ENCODE results near the gene ST3GAL4. TPM values are rescaled to one million over a fixed set of nuclear protein-coding genes. Genes with fewer than 3 reads are reported as not detected.

The ST3GAL4 gene
- total RNA-seq, 1 experiment from 2014 or later: 17.3 TPM

DNA sequence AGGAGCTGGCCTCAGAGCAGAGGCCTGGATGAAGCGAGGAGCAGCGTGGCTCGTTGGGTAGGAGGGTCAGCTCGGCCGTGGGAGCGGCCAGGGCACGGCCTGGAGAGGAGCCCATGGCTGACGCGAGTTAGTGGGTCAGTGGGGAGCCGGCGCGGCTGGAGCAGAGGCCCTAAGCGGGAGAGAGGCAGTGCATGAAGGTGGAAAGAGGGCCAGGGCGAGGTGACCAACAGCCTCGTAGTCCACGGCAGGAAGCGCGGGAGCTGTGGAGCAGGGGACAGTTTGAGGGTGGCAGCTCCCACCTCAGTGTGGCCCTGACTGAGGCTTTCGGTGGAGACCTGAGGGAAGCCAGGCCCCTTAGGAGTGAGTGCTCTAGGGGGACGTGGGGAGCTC lies 27.5 kb upstream of the ST3GAL4 start (continued):
- TF ChIP-seq RORB (CRISPR knock-in tag; IDR thresholded peaks at IDR 0.05): no peak

DNA sequence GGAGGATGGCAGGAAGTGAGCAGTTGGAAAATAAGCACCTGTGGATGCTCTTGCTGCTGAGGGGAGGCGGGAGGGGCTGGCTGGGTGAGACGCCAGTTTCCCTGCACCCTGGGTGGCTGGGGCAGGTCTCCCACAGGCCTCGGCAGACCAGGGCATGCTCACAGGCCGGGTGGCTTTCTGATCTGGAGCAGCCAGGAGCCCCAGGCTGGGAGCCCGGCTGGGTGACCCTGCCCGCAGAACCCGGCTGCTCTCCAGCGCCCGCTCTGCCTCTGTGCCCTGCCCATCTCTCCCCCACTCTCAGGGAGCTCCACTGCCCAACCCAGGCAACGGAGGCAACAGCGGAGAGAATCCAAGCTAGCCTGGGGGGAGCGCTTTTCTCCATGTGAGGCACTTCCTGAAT lies 27.0 kb upstream of the ST3GAL4 start:
- H3K4me3 Mint-ChIP-seq: no peak overlapping the region
- peaks cover 10% of the 10 kb centered on the region; the same call in 1 of the 2 replicates for H3K36me3 Mint-ChIP-seq
- no peaks in the 10 kb centered on the region for H3K9me3 Mint-ChIP-seq
- ATAC-seq: peak; percentile 46; the same call in 1 of the 2 replicates
- ChIA-PET POLR2A (no interaction called here), CTCF (interaction anchor here (0.9 to 1.4 kb wide), 6 partner anchors 9 to 152 kb away, joined by 3 read pairs; no protein-coding TSS in a partner anchor)
- no peaks in the 10 kb centered on the region for H3K27me3 Mint-ChIP-seq (ENCODE audit: low read depth)
- peaks cover 15% of the 10 kb centered on the region for H3K4me1 Mint-ChIP-seq
- H3K27ac Mint-ChIP-seq: peak overlapping the region; percentile 24
- TF ChIP-seq, protein P1, sequence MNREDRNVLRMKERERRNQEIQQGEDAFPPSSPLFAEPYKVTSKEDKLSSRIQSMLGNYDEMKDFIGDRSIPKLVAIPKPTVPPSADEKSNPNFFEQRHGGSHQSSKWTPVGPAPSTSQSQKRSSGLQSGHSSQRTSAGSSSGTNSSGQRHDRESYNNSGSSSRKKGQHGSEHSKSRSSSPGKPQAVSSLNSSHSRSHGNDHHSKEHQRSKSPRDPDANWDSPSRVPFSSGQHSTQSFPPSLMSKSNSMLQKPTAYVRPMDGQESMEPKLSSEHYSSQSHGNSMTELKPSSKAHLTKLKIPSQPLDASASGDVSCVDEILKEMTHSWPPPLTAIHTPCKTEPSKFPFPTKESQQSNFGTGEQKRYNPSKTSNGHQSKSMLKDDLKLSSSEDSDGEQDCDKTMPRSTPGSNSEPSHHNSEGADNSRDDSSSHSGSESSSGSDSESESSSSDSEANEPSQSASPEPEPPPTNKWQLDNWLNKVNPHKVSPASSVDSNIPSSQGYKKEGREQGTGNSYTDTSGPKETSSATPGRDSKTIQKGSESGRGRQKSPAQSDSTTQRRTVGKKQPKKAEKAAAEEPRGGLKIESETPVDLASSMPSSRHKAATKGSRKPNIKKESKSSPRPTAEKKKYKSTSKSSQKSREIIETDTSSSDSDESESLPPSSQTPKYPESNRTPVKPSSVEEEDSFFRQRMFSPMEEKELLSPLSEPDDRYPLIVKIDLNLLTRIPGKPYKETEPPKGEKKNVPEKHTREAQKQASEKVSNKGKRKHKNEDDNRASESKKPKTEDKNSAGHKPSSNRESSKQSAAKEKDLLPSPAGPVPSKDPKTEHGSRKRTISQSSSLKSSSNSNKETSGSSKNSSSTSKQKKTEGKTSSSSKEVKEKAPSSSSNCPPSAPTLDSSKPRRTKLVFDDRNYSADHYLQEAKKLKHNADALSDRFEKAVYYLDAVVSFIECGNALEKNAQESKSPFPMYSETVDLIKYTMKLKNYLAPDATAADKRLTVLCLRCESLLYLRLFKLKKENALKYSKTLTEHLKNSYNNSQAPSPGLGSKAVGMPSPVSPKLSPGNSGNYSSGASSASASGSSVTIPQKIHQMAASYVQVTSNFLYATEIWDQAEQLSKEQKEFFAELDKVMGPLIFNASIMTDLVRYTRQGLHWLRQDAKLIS (CRISPR knock-in tag; IDR thresholded peaks at IDR 0.05; ENCODE audit: borderline replicate concordance): no peak
- TF ChIP-seq TEAD4 (CRISPR knock-in tag; IDR thresholded peaks at IDR 0.05): no peak
- TF ChIP-seq ZNF423 (CRISPR knock-in tag; IDR thresholded peaks at IDR 0.05): no peak
- no peak for DNase-seq (ENCODE audit: low spot score)

DNA sequence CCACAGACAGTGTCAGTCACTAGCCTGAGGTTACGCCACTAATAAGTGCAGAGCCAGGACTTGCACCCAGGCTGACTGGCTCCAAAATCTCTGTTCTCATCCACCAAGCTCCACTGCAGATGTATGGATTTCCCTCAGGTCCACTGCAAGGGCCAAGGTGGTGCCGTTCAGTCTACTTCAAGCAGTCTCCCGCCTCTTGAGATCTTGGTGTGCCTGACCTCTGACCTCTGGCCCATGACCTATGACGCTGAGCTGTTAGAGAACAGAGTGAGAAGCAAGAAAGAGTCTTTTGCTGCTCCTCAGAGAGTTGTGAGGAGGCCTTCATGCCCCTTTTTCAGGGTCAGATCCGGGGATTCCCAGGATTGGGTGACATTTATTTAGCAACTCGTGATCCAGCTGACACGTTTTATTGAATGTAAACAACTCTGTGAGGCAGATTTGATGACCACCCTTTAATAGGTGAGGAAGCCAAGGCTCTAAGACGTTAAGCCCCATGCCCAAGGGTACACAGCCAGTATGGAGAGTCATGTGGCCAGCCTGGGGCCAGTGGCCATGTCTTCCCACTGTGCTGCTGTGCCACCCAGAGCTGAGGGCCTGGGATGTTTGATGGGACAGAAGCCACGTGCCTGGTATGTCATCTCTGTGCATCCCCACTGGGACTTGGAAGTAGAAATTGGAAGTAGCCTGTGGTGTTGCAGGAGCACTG lies 26.4 kb upstream of the ST3GAL4 start:
- TF ChIP-seq, protein P2, sequence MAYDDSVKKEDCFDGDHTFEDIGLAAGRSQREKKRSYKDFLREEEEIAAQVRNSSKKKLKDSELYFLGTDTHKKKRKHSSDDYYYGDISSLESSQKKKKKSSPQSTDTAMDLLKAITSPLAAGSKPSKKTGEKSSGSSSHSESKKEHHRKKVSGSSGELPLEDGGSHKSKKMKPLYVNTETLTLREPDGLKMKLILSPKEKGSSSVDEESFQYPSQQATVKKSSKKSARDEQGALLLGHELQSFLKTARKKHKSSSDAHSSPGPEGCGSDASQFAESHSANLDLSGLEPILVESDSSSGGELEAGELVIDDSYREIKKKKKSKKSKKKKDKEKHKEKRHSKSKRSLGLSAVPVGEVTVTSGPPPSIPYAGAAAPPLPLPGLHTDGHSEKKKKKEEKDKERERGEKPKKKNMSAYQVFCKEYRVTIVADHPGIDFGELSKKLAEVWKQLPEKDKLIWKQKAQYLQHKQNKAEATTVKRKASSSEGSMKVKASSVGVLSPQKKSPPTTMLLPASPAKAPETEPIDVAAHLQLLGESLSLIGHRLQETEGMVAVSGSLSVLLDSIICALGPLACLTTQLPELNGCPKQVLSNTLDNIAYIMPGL (CRISPR knock-in tag; IDR thresholded peaks at IDR 0.05): no peak
- TF ChIP-seq CBFB (CRISPR knock-in tag; IDR thresholded peaks at IDR 0.05; ENCODE audit: low read depth): no peak
- no peak for TF ChIP-seq CREB1 (CRISPR knock-in tag; IDR thresholded peaks at IDR 0.05)
- no peak for TF ChIP-seq ZNF671 (CRISPR knock-in tag; IDR thresholded peaks at IDR 0.05)
- no peak for TF ChIP-seq NR1H2 (CRISPR knock-in tag; IDR thresholded peaks at IDR 0.05)
- TF ChIP-seq, protein P3, sequence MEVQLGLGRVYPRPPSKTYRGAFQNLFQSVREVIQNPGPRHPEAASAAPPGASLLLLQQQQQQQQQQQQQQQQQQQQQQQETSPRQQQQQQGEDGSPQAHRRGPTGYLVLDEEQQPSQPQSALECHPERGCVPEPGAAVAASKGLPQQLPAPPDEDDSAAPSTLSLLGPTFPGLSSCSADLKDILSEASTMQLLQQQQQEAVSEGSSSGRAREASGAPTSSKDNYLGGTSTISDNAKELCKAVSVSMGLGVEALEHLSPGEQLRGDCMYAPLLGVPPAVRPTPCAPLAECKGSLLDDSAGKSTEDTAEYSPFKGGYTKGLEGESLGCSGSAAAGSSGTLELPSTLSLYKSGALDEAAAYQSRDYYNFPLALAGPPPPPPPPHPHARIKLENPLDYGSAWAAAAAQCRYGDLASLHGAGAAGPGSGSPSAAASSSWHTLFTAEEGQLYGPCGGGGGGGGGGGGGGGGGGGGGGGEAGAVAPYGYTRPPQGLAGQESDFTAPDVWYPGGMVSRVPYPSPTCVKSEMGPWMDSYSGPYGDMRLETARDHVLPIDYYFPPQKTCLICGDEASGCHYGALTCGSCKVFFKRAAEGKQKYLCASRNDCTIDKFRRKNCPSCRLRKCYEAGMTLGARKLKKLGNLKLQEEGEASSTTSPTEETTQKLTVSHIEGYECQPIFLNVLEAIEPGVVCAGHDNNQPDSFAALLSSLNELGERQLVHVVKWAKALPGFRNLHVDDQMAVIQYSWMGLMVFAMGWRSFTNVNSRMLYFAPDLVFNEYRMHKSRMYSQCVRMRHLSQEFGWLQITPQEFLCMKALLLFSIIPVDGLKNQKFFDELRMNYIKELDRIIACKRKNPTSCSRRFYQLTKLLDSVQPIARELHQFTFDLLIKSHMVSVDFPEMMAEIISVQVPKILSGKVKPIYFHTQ (CRISPR knock-in tag; IDR thresholded peaks at IDR 0.05): no peak
- TF ChIP-seq SOX15 (CRISPR knock-in tag; IDR thresholded peaks at IDR 0.05): no peak
- no peak overlapping the region for H3K4me3 Mint-ChIP-seq
- ChIA-PET POLR2A (no interaction called here), CTCF (interaction anchor here (1.0 to 1.4 kb wide), 2 partner anchors 22 to 152 kb away, joined by 3 read pairs; no protein-coding TSS in a partner anchor)
- no peaks in the 10 kb centered on the region for H3K27me3 Mint-ChIP-seq (ENCODE audit: low read depth)
- H3K9me3 Mint-ChIP-seq: no peaks in the 10 kb centered on the region
- DNase-seq (ENCODE audit: low spot score) (no peak), ATAC-seq (no peak)
- H3K27ac Mint-ChIP-seq: peak overlapping the region; percentile 84
- H3K4me1 Mint-ChIP-seq: peaks cover 15% of the 10 kb centered on the region
- H3K36me3 Mint-ChIP-seq: peaks cover 15% of the 10 kb centered on the region
